Kidney glomerular epithelial cell (primary cell): ENCODE measurements around the gene RPP38.

ENCODE experiments used
- DNase-seq: peaks from one replicate; lab custom pipeline; 2025; lab: John Stamatoyannopoulos, UW

RPP38 gene

DNA sequence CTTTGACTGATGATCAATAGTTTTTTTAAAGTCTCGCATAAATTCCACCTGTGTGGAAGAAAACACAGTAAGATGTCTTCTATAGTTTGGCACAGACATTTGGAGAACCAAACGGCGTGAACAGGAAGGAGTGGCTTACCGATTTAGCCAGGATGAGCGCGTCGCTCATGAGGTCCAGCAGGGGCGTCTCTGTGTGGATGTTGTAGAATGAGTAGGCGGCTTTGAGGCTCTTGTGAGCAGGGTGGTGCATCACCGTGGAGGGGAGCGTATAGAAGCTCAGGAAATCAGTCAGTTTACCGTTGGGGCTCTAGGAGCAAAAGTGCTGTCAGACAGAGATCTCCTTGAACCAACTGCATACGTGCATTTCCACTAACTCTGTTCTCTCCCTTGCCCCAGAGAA lies 15.5 kb downstream of the RPP38 start:
- no peak for DNase-seq

DNA sequence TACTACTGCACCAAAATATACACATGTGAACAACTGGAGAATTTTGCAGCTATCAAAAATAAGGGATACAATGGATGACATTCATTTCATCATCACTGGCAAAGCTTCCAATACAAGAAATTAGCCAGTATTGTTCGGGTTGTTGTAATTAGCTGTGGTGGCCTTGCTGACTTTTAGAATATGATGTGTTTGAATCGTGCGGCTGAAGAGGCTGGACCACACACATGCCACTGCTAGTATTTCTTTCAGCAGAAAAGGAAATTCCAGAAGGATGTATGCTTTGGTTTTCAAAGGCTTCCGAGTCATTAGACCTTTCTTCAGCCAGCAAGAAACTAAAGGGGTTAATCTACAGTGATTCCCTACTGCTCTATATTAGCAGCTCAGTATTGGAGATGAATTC lies 16.6 kb downstream of the RPP38 start:
- DNase-seq, result no peak

DNA sequence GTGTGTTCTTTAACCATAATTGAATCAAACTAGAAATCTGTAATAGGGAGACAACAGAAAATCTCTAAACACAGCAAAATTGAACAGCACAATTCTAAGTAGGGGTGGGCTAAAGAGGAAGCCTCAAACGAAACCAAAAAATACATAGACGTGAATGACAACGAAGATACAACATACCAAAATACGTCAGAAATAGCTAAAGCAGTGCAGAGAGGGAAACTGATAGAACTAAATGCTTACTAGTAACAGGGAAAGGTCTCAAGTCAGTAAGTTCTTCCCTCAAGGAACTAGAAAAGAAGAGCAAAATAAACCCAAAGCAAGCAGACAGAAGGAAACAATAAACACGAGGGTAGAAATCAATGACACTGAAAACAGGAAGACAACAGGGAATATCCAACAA lies 19.1 kb downstream of the RPP38 start:
- no peak for DNase-seq

DNA sequence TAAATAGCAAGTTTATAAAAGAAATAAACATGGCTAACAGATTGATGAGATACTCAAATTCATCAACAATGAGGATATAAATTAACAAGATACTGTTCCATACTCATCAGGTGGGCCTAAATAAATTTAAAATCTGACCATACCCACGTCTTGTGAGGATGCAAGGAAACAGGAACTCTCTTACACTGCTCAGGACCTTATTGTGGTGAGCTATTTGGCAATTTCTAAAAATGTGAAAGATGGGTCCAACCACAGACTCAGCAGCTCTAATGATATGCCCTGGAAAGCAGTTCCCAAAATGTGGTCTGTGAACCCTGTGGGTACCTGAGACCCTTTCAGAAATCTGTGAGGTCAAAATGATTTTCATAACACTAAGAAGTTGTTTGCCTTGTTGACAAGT lies 21.5 kb downstream of the RPP38 start:
- DNase-seq, result no peak

DNA sequence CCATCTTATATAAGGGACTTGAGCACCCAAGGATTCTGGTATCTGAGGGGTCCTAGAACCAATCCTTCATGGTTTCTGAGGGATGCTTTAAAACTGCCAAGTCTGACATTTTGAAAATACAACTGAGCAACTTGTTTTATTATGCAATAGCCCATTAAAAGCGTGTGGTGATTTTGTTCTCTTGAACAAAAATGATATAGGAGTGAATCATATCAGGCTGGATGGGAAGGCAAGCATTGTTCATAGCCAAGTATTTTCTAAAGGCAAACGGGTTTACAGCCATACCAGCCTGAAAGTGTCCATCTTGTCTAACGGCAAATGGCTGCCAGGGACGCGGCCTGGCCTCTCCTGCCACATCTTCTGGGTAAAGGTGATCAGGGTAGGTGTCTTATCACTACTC lies 23.4 kb downstream of the RPP38 start:
- DNase-seq, result no peak

DNA sequence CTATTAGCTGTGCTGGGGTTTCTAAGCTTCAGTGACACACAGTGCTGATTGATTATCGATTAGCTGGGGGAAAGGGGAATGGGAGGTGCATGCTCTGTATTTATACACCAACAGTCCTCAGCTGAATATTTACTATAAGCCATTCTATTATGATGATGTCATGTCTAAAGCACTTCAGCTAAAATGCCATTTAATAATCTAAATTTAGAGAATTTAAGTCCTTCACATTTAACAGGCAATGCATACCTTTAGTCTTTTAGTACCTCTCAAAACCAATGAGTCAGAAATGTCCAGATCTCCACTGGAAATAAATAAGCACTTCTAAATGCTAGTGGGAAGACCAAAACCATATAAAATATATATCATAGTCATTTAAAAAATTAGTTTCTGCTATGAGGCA lies 24.6 kb downstream of the RPP38 start:
- no peak for DNase-seq

DNA sequence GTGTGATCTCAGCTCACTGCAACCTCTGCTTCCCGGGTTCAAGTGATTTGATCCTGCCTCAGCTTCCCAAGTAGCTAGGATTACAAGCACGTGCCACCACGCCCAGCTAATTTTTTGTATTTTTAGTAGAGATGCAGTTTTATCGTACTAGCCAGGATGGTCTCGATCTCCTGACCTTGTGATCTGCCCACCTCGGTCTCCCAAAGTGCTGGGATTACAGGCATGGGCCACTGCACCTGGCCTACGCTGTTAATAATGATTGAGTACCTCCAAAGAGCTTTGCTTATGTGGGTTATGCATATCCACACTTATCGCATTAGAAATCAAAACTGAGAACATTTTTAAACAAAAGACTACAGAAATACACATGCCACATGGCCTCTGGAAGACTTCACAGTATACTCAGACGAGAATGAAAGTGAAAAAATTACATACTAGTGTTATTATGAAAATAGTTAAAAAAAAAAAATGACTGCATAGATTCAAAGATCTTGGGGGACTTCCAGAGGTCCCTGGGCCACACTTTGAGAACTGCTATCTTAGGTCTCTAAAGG lies 25.4 kb downstream of the RPP38 start:
- DNase-seq, result no peak

DNA sequence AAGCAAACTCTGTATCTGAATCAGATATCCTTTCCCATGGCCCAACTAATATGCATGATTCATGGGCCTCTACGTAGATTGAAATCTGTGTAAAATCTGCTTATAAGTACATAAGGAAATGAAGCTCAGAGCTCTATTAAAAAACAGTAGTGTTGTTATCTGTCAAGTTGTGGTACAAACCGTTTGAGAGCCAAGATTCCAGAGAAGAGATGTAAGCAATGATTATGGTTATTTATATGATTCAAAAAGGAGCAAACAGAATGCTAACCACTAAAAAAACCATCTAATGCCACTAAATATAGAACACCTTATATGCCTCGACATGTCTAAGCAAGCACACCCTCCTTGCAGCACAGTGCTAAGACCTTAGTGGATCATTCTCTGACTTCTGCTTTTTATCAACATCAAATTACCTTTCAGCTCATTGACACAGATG lies 26.6 kb downstream of the RPP38 start:
- no peak for DNase-seq

DNA sequence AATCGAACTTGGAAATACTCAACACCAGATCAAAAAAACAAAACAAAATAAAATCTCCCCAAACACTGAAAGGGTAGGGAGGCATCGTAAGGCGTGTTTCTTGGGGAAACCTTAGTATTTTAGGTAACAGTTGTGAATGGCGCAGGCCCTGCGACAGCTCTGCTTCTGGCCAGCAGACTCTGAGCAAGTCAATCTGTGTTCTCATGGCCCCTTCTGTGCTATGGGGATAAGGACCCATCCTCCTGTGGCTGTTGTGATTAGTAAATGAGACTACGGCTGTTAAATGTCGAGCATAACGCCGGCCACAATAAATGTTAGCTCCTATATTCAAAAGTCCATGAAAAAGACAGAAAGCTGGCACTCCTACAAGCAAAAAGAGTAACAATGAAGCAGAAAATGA lies 27.0 kb downstream of the RPP38 start:
- DNase-seq, result no peak

DNA sequence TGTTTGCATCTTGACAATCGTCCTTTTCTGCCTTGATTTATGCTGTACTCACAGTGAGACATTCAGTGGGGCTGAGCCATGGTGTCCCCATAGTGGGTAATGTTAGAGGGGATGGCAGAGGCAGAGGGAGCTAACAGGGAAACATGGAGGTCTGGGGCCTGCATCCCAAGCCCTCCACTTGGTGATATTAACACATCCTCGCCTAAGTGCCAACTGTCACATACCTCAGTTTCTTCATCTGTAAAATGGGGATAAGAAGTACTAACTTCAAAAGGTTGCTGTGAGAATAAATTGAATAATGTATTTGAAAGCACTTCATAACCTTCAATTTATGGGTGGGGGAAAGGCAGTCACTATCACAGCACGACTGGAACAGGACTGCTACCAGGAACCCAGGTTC lies 27.8 kb downstream of the RPP38 start:
- no peak for DNase-seq

DNA sequence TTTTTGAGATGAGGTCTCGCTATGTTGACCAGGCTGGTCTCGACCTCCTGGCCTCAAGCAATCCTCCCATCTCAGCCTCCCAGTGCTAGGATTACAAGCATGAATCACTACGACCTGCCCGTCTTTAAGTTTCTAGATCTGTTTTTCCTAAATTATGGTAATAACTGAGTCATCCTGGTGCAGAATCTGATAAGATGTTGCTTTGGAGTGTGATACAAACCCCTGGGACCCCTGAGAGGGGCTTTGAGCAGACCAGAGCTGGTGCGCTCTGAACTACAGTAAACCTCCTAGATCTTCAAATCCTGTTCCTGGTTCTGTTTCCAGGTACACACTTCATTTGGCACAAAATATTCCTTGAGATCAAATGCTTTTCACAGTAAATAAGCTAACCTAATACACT lies 34.2 kb downstream of the RPP38 start:
- no peak for DNase-seq

DNA sequence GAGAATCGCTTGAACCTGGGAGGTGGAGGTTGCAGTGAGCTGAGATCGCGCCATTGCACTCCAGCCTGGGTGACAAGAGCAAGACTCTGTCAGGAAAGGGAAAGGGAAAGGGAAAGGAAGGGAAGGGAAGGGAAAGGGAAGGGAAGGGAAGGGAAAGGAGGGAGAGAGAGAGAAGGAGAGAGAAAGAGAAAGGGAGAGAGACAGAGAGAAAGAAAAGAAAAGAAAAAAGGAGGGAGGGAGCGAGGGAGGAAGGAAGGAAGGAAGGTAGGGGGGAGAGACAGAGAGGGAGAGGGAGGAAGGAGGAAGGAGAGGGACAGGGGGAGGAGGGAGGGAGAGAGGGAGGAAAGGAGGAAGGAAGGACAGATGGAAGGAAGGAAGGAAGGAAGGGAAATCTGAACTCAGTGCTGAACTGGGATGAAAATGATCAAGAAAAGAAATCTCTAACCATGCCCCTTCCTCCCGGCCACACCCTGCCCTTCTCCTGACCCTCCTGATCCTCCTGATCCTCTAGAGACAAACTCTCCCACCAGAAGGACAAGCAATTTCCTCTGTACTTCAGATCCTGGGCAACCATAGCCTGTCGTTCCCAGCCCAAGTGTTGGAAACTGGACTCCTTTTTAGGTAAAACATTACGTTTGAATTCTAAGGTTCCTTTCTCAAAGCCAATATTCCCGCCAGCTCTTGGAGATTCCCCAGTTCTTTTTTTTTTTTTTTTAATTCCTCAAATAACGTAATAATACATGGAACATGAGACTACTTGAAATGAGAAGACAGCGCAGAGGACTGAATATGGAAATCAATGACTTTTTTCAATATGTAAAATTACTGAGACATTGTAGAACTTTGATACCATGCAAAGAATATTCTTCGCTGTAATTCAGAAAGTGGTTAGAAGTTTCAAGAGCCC lies 39.2 kb downstream of the RPP38 start:
- no peak for DNase-seq

DNA sequence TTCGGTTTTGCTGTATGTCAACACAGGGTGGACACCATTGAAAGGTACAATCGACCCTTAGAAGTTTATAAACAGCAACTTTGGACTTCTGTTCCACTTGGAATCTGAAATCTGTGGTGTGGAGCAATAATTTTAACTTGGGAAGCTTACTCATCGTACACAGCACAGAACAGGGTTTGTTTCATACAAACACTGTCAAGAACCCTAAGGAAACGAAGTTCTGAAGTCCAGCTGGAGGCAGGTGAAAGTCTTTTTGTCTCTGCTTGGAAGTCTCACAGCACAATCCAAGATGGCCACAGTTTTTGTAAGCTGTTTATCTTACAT lies 39.8 kb downstream of the RPP38 start:
- no peak for DNase-seq

DNA sequence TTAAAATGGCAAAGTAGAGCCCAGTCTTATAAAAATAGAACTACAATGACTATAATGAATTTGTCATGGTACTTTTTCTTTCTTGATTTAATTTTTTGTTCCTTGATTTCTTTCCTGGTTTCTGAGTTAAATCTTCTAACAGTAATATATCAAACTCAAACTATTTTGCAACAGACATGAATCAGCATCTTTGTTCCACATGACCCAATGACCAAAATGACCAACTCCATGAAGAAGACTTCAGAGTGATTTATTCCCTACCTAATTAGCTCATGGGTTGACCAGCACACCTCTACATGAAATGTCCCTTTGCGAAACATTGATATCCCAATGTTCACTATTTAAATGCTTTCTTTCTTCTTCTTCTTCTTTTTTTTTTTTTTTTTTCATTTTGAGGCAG lies 40.5 kb downstream of the RPP38 start:
- DNase-seq, result no peak

DNA sequence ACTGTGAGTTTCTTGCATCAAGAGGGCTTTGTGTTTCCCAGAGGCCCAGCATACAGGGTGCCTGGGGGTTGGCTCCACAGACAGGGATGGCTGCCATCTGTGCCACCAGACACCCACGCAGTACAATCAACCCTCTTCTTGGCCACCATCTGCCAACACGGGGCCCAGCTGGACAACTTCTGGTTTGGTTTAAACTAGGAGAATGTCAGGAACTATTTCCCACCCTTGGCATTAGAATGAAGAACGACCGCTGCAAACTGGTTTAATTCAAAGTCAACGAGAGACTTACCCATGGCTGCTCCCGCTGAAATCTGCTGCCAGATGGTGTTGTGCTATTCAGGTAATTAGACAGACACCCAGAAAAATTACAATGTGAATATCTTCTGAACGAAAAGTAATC lies 43.5 kb downstream of the RPP38 start:
- DNase-seq, result no peak

DNA sequence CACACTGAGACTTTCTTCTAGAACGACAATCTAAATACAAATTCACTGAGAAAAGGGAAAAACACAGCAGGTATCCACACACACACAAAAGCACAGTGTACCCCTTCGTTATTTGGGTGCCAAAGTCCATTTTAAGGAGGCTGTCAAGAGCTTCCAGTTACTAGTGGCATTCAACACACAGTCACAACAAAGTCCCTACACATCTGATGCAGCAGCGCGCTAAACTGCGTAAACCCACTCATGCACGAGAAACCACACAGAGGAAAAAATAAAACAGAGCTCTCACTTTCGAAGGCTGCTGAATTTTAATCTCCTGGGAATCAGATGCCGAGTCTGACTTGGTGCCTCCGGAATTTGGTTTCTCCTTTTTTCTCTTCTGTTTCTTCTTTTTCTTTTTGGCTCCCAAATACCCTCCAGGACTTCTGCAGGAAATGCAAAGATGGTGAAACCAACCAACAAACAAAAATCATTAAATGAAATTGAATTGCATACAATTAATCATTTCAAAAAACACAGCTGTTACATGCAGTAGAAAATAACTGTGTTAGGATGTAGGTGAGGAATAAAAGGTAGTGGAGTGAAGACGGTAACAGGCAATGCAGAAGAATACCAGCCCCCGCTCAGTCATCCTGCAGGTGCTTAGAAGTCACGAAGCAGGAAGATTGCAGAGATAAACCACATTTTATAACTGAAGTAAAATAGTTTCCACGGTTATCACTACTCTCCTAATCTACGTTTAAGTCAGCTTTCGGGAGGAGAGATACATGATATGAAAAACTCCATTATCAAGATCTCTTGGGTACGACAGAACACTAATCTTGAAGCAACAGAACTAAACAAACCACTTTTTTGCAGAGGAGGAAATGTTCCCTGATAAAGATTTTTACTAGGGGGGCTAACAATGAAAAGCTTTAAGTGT lies 44.2 kb downstream of the RPP38 start:
- no peak for DNase-seq

DNA sequence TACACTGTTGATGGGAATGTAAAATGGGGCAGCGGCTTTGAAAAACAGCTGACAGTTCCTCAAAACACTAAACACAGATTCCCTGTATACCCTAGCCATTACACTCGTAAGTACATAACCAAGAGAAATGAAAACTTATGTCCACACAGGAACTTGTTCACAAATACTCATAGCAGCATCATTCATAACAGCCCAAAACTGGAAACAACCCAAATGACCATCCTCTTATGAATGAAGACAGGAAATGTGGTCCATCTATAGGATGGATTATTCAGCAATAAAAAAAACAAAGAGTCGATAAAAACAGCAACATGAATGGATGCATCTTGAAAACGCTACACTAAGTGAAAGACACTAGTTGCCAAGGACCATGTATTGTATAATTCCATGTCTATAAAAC lies 47.6 kb downstream of the RPP38 start:
- DNase-seq, result no peak

DNA sequence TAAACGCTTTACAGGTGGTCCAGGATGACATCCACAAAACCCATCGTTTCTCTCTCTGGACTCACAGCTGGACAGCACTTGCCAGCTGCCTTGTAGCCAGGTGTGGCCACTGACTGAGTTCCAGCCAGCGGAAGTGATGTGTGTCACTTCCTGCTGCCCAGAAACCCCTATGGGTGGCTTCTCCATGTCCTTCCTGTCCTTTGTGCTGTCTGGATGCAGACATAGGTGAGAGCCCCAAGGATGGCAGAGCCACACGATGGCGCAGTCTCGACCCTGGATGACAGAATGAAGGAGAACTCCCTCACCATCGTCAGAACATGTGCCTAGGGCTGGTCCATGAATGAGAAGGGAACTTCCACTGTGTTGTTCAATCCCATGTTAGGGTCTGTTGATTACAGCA lies 49.2 kb downstream of the RPP38 start:
- DNase-seq, result no peak

DNA sequence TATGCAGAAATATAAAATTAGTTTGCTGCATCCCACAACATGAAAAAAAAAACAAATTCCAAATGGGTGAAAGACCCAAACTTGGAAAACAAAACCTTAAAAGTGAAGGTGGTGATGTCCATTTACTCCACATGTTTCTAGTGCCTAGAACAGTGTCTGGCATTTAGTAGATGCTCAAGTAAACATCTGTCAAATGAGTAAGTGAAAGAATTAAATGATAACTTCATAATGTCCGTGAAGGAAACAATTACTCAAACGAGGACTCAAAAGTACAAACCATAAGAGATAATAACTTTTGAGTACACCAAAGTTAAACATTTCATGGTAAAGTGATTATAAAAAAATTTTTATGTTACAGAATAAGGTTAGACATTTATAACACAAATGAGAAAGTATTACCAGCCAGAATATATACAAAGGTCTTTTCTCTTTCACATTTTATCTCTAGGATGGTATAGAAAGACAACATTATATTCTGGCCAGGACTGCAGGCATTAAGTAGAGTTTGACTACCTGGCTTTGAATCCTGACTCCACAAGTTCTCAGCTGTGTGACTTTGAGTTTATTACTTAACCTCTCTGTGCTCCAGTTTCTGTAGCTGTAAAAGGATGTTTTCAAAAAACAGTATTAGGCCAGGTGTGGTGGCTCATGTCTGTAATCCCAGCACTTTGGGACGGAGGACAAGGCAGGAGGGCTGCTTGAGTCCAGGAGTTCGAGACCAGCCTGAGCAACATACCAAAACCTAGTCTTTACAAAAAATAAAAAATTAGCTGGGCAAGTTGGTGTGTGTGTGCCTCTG lies 50.6 kb downstream of the RPP38 start:
- no peak for DNase-seq

DNA sequence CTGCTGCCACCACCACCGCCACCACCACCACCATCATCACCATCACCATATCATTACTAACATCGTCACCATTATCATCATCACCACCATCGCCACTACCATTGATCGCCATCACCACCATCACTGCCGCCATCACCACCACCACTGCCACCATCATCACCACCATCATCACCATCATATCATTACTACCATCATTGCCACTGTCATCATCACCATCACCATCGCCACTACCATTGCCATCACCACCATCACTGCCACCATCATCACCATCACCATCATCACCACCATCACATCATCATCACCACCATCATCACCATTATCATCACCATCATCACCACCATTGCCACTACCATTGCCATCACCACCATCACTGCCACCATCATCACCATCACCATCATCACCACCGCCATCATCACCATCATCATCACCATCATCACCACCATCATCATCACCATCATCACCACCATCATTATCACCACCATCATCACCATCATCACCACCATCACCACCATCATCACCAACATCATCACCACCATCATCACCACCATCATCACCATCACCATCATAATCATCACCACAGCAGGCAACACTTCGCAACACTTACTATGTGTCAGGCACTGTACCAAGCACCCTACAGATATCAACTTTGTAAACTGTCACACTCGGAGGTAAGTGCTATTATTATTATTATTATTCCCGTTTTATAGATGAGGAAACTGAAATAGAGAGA lies 52.1 kb downstream of the RPP38 start:
- no peak for DNase-seq

DNA sequence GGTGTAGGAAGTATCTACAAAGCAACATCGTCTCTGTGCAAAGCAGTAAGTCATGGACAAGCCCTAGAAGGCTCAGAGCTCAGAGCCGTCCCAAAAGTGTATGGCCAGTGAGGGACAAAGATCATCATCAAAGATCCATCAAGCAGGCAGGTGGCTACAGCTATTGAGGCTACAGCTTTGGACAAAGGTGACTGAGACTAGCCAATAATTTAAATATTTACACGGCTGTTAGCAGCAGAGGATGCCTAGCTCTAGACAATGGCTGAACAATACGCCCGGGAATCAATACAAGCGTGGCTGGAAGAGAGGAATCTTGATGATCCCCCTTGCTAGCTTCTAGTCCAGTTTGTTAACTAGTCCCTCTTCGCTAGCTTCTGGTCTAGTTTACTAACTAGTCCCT lies 53.4 kb downstream of the RPP38 start:
- DNase-seq, result no peak
